Skin of body (tissue), 3 donors: ENCODE measurements around the gene PDX1. TPM values are rescaled to one million over a fixed set of nuclear protein-coding genes. Genes with fewer than 3 reads are reported as not detected.

Experiments
- DNase-seq: peaks from one replicate; lab custom pipeline; 2025; lab: John Stamatoyannopoulos, UW
- small RNA-seq: library from RNA; depleted of rRNA; stranded (forward); fragments of <200 nt; gene quantifications from one replicate; pipeline ENCODE3, GENCODE V24; 2014; ENCODE audit warnings: low replicate concordance
- total RNA-seq: library from RNA; depleted of rRNA; stranded (reverse); fragments of >200 nt; gene quantifications from one replicate; pipeline ENCODE4 v1.2.3, GENCODE V29; 2014

Gene PDX1
- total RNA-seq, 1 donor from 2014 or later, result 0.10 TPM

DNA sequence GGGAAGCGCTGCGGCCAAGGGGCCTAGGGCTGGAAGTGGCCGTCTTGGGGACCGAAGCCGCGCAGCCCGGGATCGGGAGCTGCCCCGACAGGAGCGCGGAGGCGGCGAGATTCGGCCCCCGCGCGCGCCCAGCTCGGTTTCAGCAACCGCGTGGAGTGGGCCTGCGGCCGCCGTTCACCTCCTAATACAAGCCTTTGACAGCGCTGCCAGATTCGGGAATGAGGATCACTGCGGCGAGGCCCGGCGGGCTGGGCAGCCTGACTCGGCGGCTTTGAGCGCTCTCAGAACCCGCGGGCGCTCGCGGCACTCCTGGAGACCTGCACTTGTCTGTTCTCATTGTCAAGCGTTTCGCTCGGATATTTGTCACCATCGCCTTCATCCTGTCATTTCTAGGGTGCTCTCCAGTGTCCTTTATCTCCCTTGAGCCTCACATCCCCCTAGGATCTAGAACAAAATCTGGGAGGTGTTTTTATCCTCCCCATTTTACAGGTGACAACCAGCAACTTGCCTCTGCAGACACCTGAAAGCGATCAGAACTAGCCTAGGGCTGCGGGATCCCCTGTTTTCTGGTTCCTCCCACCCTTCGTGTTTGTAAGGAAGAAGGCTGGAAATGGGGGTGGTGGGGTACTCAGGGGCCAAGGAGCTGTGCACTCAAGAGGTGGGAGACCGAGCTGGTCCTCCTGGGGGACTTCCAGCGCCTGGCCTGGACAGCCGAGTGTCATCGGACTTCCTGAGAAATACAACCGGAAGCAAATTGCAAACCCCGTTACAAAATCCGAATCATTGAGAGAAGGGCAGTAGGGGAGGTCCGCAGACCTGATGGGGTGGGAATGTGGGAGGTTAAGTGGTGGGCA lies 50.8 kb downstream of the PDX1 start:
- DNase-seq, result no peak

DNA sequence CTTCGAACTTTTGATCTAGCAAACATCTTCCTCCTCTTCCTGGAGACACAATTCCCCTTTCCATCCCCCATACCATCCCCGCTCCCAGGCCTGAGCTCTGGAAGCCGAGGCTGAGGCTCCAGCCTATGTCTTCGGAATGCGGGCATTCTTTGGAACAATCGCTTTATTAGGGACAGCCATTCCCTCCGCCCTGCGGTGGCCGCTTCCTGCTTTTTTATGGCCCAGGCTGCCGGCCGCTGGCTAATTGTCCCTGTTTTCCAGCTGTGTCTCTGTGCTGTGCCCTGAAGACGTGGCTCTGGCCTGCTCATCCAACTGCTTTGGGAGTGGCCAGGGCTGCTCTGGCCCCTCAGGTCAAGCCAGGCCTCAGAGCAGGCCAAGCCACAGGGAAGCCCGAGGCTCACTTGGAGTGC lies 51.4 kb downstream of the PDX1 start:
- DNase-seq, result no peak

DNA sequence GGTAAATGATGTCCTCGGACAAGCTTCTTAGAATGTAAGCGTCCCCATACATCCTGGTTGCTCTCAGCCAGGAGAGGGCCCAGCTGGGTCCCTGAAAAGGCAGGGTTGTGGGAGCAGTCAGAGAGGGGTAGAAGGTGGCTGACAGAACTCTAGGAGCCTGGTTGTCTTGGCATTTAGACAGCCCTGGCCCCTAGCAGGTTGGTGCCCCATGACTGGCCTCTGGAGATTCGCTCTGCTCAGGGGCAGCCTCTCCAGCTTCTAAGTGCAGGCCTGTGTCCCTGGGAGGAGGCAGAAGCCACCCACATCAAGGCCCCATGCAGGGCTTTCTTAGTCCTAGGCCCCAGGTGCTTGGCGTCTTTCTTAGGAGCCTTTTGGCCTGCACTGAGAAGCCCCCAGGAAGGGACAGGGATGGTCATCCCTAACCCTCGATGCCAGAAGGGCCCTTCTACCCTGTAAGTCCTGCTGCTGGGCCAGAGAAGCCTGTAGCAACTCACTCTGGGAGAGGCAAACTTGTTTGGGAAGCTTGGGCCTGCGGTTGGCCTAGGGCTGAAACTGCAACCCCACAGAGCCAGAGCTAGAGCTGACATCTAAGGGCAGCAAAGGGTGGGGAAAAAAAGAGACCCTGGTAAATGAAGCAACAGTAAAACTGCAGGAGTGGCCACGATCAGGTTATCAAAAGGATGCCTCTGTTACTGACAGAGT lies 52.1 kb downstream of the PDX1 start:
- DNase-seq, result no peak

GRCh38 chr13:27972478-27972820 lies 52.6 kb downstream of the PDX1 start:
- DNase-seq, result no peak

- DNase-seq, result no peak
Observed at GRCh38 chr13:27973291-27973690, 53.5 kb downstream of the PDX1 start.

GRCh38 chr13:27973961-27974662 lies 54.3 kb downstream of the PDX1 start:
- DNase-seq, result no peak

Small RNA genes lying within 50 kb of the gene (small RNA-seq; reads per million reads assigned to genes)
- not detected for gene ATP5F1EP2

Other genes with a start within 250 kb of the PDX1 start
- gene GSX1, start 127.5 kb upstream of the PDX1 start, total RNA-seq, result not detected
- gene CDX2, start 49.3 kb downstream of the PDX1 start, total RNA-seq, result not detected
- gene URAD, start 68.7 kb downstream of the PDX1 start, total RNA-seq, result not detected
- 0.59 TPM for gene FLT3, start 180.6 kb downstream of the PDX1 start, total RNA-seq
- gene PAN3, start 218.5 kb downstream of the PDX1 start, total RNA-seq, result 42.6 TPM